ENCODE results near the gene ANKDD1A.

The ANKDD1A gene

GRCh38 chr15:64981812-64982431 lies 70.2 kb downstream of the ANKDD1A start:
- DNase-seq, result no peak

GRCh38 chr15:64982472-64982871 lies 70.8 kb downstream of the ANKDD1A start:
- DNase-seq, result no peak

GRCh38 chr15:64985366-64986033 lies 73.8 kb downstream of the ANKDD1A start:
- DNase-seq, result no peak

- no peak for DNase-seq
Measured at GRCh38 chr15:64987136-64987535, 75.4 kb downstream of the ANKDD1A start.

- peak; percentile 89 to 90 for DNase-seq
Measured at GRCh38 chr15:64989416-64990167, 77.9 kb downstream of the ANKDD1A start, which contains the start of gene SPG21. SPG21 (minus strand) TSS chr15:64989914; CDS start chr15:64983569, 6,345 bp downstream.

- no peak for DNase-seq
Measured at GRCh38 chr15:64990168-64990470, 78.4 kb downstream of the ANKDD1A start.

GRCh38 chr15:64991536-64992135 lies 79.9 kb downstream of the ANKDD1A start:
- no peak for DNase-seq

GRCh38 chr15:64993290-64993689 lies 81.6 kb downstream of the ANKDD1A start:
- DNase-seq, result no peak

- no peak for DNase-seq
Measured at GRCh38 chr15:64997066-64997465, 85.4 kb downstream of the ANKDD1A start.

GRCh38 chr15:64997745-64998375 lies 86.2 kb downstream of the ANKDD1A start:
- no peak for DNase-seq

- no peak for DNase-seq
Measured at GRCh38 chr15:65004993-65005392, 93.3 kb downstream of the ANKDD1A start.

- DNase-seq, result no peak
Measured at GRCh38 chr15:65006876-65007275, 95.2 kb downstream of the ANKDD1A start.

Measured in NCI-H2081 (cell line).